Bronchial epithelial cell (primary cell): ENCODE results near the gene GRK3. TPM values are rescaled to one million over a fixed set of nuclear protein-coding genes. Genes with fewer than 3 reads are reported as not detected.

Source experiments
- DNase-seq: peaks from one replicate; pipeline ENCODE4 v3.0.0-alpha.2; 2010; ENCODE audit warnings: low read depth
- FAIRE-seq: peaks from 2 replicates; lab custom pipeline; 2011; peaks lifted over from hg19 to GRCh38; lab: Jason Lieb, UNC
- H3K27me3 ChIP-seq: 2 replicates; pipeline ENCODE4 v1.5.1; 2011; ENCODE audit warnings: low read length; ENCODE audit not compliant: control insufficient read depth, insufficient read depth
- H3K36me3 ChIP-seq: 2 replicates; pipeline ENCODE4 v1.5.1; 2011; ENCODE audit warnings: low read length; ENCODE audit not compliant: control insufficient read depth, insufficient read depth
- H3K4me3 ChIP-seq: 2 replicates; pipeline ENCODE4 v1.5.1; 2011; ENCODE audit warnings: mild to moderate bottlenecking, low read depth, low read length, control low read depth
- total RNA-seq: library from RNA; depleted of rRNA; stranded (reverse); fragments of >200 nt; gene quantifications from 2 replicates; pipeline ENCODE4 v1.2.1, GENCODE V29; 2014
- TF ChIP-seq, protein P1 (sequence below): IDR thresholded peaks from 2 replicates; pipeline ENCODE4 v1.5.1; 2011; ENCODE audit warnings: mild to moderate bottlenecking, moderate library complexity, low read length, control low read depth, inconsistent platforms; ENCODE audit not compliant: insufficient read depth, severe bottlenecking

GRK3 gene
- total RNA-seq, 1 donor from 2014 or later = 4.2 TPM

- FAIRE-seq (no peak), DNase-seq (no peak)
- H3K36me3 ChIP-seq = no peaks in the 10 kb centered on the region
- H3K27me3 ChIP-seq = no peaks in the 10 kb centered on the region
- TF ChIP-seq, protein P1, sequence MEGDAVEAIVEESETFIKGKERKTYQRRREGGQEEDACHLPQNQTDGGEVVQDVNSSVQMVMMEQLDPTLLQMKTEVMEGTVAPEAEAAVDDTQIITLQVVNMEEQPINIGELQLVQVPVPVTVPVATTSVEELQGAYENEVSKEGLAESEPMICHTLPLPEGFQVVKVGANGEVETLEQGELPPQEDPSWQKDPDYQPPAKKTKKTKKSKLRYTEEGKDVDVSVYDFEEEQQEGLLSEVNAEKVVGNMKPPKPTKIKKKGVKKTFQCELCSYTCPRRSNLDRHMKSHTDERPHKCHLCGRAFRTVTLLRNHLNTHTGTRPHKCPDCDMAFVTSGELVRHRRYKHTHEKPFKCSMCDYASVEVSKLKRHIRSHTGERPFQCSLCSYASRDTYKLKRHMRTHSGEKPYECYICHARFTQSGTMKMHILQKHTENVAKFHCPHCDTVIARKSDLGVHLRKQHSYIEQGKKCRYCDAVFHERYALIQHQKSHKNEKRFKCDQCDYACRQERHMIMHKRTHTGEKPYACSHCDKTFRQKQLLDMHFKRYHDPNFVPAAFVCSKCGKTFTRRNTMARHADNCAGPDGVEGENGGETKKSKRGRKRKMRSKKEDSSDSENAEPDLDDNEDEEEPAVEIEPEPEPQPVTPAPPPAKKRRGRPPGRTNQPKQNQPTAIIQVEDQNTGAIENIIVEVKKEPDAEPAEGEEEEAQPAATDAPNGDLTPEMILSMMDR = no peak
- H3K4me3 ChIP-seq = no peak overlapping the region
Observed at GRCh38 chr22:25534724-25535123, 29.8 kb upstream of the GRK3 start.

- H3K4me3 ChIP-seq = no peak overlapping the region
- no peaks in the 10 kb centered on the region for H3K27me3 ChIP-seq
- H3K36me3 ChIP-seq = no peaks in the 10 kb centered on the region
- no peak for DNase-seq
- FAIRE-seq = no peak
- TF ChIP-seq, protein P1 = no peak
Observed at GRCh38 chr22:25536589-25536988, 27.9 kb upstream of the GRK3 start.

GRCh38 chr22:25540166-25540907 is 24.1 kb upstream of the GRK3 start:
- no peak for DNase-seq

DNA sequence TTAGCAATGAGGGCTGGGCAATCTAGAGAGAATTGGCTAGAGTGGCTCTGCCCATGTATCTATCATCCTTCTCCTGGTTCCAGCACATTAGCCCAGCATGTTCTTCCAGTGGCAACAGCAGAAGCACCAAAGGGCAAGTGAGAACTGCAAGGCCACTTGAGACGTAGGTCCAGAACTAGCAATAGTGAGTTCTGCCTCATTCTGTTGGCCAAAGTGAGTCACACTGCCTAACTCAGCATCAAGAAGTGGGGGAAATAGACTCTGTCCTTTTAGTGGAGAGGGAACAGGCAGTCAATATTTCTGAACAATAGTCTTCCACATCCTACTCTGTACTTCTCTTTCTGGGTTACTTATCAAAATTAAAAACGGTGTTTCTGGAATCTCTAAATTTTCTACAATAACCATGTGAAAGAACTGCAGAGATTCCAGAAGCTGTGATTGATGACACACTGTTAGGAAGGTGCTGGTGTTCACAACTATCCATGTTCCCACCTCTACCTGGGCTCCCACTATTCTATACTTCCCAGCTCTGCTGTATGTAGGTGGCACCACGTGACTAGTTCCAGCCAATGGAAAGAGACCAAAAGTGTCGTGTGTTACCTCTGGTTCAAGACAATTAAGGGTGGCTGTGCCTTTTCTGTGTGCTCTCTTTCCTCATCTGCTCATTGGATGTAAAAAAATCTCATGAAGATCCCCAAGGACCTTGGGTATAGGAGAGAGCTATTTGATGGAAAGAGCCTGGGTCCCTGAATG is 23.4 kb upstream of the GRK3 start:
- TF ChIP-seq, protein P1 = no peak
- Histone ChIP-seq H3K27me3 (no peaks in the 10 kb centered on the region), H3K36me3 (no peaks in the 10 kb centered on the region), H3K4me3 (no peak overlapping the region)
- no peak for FAIRE-seq
- no peak for DNase-seq

More at GRCh38 chr22:25540166-25540907, 24.1 kb upstream of the GRK3 start:
- no peak for FAIRE-seq
- TF ChIP-seq, protein P1 = no peak
- Histone ChIP-seq H3K4me3 (no peak overlapping the region), H3K27me3 (no peaks in the 10 kb centered on the region), H3K36me3 (no peaks in the 10 kb centered on the region)

- TF ChIP-seq, protein P1 = no peak
- DNase-seq = no peak
- FAIRE-seq = no peak
- no peak overlapping the region for H3K4me3 ChIP-seq
- H3K27me3 ChIP-seq = no peaks in the 10 kb centered on the region
- no peaks in the 10 kb centered on the region for H3K36me3 ChIP-seq
Observed at GRCh38 chr22:25542191-25542590, 22.3 kb upstream of the GRK3 start.
